HG02870 (cell line): ENCODE measurements around the gene KCNK18.

Experiments used
- ATAC-seq: cut with Tn5 transposase; IDR thresholded peaks from one replicate; pipeline ENCODE4 v1.9.1; 2021; ENCODE audit warnings: mild to moderate bottlenecking, moderate library complexity; ENCODE audit not compliant: unreplicated experiment

The KCNK18 gene

GRCh38 chr10:117197189-117197588 is at the start of gene KCNK18:
Gene KCNK18, plus strand, starts transcription at chr10:117197489. Its CDS starts 0 bp downstream, at chr10:117197489.
- ATAC-seq: no peak

- ATAC-seq: no peak
Measured at GRCh38 chr10:117148284-117148683, 49.0 kb upstream of the KCNK18 start.

GRCh38 chr10:117152668-117153067 is 44.6 kb upstream of the KCNK18 start:
- no peak for ATAC-seq

- no peak for ATAC-seq
Measured at GRCh38 chr10:117158297-117158696, 39.0 kb upstream of the KCNK18 start.

- no peak for ATAC-seq
Measured at GRCh38 chr10:117159390-117159789, 37.9 kb upstream of the KCNK18 start.

- no peak for ATAC-seq
Measured at GRCh38 chr10:117160567-117160966, 36.7 kb upstream of the KCNK18 start.

- ATAC-seq: no peak
Measured at GRCh38 chr10:117161386-117162033, 35.8 kb upstream of the KCNK18 start.

- no peak for ATAC-seq
Measured at GRCh38 chr10:117162093-117163060, 34.9 kb upstream of the KCNK18 start.

- no peak for ATAC-seq
Measured at GRCh38 chr10:117163061-117163953, 34.0 kb upstream of the KCNK18 start.

- ATAC-seq: no peak
Measured at GRCh38 chr10:117163954-117164548, 33.2 kb upstream of the KCNK18 start.

GRCh38 chr10:117164592-117165537 is 32.4 kb upstream of the KCNK18 start:
- no peak for ATAC-seq

GRCh38 chr10:117165538-117166417 is 31.5 kb upstream of the KCNK18 start:
- no peak for ATAC-seq

GRCh38 chr10:117166418-117167345 is 30.6 kb upstream of the KCNK18 start:
- no peak for ATAC-seq

- ATAC-seq: no peak
Measured at GRCh38 chr10:117167346-117167788, 29.9 kb upstream of the KCNK18 start.

- ATAC-seq: peak; percentile 88
Measured at GRCh38 chr10:117167789-117168674, 29.3 kb upstream of the KCNK18 start.

GRCh38 chr10:117168729-117169128 is 28.6 kb upstream of the KCNK18 start:
- no peak for ATAC-seq
